HG02759 (cell line): ENCODE measurements around the gene ZCCHC24.

ENCODE experiments used
- ATAC-seq: cut with Tn5 transposase; IDR thresholded peaks from one replicate; pipeline ENCODE4 v1.9.1; 2021; ENCODE audit warnings: mild to moderate bottlenecking, moderate library complexity; ENCODE audit not compliant: unreplicated experiment

The ZCCHC24 gene

DNA sequence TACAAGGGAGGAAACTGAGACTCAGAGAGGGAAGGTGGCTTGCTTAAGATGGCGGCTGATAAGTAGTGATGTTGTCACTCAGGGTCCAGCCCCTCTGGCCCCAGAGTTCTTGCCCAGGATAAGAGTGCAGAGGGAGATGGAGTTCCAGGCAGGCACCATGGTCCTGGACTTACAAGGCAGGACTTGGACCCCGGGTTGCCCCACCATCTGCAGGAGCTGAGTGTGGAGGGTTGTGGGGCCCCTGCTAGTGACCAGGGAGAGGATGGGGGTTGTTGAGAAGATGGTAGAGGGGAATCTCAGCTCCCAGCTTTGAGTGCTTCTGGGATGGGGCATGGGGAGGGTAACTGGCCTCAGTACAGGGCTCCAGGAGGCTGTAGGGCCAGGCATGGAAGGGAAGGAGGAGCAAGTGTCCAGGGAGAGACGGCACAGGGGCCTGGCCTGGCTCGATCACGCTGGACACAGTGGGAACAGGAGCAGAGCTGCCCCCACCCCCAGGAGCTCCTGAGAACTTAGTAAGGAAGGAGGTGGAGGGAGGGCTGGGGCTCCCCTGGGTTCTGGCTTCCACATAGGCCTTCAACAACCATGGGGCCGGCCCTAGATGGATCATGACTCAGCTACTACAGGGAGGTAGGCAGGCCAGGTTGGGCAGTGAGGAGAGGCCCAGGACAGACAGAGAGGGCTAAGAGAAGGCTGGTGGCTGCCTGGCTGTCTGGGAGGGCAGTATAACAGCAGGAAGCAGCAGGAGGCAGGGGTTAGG is 69.9 kb downstream of the ZCCHC24 start:
- no peak for ATAC-seq

DNA sequence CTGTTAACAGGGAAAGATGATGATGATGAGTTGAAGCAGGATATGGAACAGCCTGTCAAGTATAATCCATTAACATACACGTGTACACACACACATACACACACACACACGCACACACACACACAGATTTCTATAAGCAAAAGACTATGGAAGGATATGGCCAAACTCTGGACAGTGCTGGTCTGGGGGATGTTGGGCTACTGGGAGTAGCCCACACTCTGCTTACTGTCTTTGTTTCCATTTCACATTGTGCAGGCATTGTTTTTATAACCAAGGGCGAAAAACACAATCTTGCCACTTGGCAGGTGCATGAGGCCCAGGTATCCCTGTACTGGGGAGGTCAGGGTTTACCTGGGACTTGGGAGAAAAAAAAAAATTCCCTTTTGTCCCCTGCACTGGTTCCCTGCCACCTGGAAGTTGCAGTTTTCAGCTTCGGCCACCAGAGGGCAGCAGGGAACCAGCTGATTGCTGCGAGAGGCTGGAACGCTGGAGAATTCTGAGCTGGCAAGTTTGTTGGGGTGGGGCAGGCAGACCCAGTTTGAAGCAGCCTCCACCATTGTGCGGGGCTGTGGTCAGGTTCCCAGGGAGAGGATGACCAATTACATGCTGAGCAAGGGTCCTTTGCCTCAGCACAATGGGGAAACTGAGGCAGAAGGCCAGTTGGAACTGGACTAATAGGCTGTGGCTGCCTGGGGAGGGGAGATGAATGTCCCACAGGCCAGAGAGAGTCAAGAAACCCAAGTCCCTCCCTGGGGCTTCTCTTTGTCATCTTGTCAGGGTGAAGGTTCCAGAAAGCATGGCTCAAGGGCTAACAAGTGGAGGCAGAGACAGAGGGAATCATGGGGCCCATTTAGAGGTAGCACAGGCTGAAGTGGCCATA is 70.9 kb downstream of the ZCCHC24 start:
- ATAC-seq, result peak; percentile 67

DNA sequence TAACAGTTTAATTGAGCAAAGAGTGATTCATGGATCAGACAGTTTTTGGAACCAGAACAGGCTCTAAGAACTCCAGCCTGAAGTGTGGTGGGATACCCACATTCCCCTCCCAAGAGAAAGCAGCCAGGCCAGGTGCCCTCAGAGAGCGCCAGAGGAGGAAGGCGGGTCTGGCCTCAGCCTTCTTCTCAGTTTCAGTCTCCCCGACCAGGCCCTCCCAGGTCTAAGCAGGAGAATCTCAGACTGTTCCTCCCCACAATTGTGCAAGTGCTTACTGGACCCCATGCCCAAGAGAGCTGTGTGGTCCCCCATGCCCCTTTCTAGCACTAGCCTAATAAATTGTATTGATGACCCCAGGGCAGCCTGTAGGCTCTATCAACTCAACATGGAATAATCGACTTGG is 72.6 kb downstream of the ZCCHC24 start:
- ATAC-seq, result no peak

DNA sequence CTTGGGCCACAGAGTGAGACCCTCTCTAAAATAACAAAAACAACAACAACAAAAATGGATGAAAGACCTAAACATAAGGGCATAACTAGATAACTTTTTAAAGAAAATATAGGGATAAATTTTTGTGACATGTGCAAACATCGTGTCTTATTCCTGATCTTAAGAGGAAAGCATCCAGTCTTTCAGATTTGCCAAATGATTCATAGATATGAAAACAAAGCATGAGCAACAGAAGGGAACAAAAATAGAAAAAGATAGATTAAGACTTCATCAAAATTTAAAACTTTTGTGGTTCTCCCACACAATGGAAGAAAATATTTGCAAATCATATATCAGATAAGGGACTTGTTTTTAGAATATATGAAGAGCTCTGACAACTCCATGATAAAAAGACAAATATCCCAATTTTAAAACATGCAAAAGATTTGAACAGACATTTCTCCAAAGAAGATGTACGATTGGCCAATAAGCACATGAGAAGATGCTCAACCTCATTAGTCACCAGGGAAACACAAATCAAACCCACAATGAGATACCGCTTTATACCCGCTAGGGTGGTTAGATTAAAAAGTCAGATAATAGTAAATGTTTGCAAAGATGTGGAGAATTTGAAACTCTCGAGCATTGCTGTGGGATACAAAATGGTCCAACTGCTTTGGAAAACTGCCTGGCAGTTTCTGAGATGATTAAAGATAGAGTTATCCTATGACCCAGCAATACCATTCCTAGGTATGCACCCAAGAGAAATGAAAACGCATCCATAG is 77.8 kb downstream of the ZCCHC24 start:
- no peak for ATAC-seq

DNA sequence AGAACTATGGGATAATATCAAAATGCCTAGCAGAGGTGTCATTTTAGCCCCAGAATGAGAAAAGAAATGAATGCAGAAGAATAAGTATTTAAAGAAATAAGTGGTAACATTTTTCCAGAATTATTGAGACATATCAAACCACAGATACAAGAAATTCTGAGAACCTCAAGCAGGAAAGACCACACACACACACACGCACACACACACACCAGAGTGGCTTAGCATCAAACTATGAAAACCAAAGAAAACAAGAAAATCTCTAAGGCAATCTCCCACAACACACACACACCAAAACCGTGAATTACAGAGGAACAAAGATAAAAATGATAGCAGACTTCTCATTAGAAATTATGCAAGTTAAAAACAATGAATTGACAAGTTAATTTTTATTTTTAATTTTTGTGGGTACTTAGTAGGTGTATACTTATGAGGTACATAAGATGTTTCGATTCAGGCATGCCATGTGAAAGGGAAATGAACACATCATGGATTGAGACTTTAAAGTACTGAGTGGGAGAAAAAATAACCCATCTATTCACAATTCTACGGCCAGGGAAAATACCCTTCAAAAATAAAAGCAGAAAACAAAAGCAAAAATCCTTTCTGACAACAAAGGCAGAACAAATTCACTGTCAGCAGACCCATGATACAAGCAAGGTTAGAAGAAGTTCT is 83.6 kb downstream of the ZCCHC24 start:
- no peak for ATAC-seq

DNA sequence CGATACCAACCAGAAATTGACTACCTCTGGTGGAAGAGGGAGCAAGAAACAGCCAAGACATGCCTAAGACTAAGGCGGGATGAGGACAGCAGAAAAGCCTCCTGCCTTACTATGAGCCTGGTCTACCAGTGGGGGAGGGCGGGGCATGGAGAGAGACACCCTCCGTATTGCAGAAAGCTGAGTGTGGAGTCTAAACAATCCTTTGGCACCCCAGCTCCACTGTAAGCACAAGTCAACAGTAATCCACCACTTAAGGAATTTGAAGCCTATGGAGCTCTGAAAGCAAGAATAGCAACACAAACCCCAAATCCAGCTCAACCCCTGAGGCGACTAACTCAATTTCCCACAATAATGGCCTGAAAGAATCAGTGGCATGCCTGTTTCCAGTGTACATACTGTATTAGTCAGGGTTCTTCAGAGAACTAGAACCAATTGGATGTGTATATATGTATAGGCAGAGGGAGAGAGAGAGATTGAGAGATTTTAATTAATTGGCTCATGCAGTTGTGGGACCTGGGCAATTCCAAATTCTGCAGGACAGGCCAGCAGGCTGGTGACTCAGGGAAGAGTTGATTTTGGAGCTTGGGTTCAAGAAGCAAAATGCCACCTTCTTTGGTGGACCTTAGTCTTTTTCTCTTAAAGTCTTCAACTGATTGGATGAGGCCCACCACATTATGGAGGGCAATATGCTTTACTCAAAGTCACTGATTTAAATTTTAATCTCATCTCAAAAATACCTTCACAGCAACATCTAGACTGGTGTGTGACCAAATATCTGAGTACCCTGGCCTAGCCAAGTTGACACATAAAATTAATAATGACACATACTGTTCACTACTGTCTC is 84.7 kb downstream of the ZCCHC24 start:
- ATAC-seq, result no peak

DNA sequence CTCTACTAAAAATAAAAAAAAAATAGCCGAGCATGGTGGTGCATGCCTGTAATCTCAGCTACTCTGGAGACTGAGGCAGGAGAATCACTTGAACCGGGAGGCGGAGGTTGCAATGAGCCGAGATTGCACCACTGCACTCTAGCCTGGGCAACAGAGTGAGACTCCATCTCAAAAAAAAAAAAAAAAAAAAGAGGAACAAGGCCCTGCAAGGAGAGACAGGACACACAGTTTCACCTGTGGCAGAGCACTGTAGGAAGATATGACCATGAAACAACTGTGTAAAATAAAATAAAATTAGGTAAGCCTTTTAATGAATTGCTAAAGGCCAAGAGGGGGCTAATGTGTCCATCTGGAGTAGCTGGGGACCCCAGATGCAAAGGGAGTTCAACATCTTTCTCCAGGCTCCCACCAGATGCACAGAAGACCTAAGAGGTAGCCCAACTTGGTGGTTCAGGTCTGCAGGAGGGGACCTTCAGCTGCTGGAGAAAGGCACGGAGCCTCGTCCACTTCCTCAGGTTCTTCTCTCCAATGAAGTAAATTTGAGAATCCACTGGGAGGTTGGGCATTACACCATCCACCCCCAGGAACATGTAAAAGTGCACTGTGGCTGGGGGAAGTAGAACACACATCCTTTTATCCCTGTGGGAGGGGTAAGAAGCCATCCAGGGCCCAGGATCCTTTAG is 85.5 kb downstream of the ZCCHC24 start:
- no peak for ATAC-seq

DNA sequence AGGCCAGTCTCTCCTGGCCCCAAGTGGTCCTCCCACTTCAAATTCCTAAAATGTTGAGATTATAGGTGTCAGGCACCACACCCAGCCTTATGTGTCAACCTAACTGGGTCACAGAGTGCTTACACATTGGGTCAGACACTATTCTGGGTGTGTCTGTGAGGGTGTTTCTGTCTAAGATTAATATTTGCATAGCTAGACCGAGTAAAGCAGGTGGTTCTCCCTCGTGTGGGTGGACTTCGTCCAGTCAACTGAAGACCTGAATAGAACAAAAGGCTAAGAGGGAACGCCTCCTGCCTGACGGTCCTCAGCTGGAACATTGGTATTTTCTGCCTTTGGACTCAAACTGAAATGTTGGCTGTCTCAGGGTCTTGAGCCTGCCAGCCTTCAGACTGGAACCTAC is 86.6 kb downstream of the ZCCHC24 start:
- ATAC-seq, result peak; percentile 63

DNA sequence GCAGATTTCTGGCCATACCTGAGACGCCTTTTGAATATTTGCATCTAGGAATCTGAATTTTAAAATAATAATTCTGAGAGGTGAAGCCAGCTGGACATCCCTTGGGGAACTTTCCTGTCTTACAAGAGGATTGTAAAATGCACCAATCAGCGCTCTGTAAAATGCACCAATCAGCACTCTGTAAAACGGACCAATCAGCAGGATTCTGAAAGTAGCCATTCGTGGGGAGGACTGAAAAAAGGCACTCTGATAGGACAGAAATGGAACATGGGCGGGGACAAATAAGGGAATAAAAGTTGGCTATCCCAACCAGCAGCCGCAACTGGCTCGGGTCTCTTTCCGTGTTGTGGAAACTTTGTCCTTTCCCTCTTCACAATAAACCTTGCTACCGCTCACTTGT is 88.2 kb downstream of the ZCCHC24 start:
- ATAC-seq, result no peak

DNA sequence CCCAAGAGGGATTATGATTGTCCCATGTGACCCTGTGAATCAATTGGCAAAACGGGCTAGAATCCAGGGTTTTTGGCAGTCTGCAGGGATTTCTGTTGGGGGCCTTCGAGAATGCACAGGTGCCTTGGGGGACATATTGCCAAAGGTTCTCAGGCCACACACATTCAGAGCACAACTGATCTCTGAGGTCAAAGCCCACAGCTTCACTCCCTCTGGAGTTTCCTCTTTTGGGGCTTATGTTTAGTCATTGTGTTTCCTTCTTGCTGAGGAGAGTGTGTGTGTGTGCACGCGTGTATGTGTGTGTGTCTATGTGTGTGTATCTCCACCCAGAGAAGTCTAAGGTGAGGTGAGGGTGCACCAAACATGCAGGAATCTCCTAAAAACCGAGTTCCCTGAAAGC is 89.3 kb downstream of the ZCCHC24 start:
- no peak for ATAC-seq

DNA sequence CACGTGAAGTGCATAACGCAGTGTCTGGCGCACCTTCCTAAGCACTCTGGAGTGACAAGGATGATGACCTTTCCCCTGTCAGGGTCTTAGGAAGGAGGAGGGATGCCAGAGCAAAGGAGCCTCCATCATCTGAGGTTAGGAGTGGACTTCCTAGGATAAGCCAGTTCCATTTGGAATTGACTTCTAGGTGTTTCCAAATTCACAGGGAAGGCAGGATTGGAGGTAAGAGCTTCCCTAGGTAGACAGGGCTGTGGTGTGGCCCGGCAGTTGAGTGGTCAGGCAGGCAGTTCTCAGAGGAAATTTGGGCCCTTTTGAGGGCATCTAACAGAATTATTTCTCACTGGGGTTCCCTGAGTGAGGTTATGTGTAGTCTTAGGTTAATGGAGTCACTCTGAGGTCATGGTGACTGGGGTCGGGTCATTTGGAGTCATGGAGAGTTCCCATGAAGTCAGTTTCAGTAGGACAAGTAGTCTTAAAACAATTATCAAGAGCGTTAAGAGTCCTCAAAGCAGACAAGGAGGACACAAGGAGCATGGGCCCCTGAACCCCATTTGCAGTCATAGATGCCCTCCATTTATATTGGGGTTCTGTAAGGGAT is 89.9 kb downstream of the ZCCHC24 start:
- no peak for ATAC-seq

DNA sequence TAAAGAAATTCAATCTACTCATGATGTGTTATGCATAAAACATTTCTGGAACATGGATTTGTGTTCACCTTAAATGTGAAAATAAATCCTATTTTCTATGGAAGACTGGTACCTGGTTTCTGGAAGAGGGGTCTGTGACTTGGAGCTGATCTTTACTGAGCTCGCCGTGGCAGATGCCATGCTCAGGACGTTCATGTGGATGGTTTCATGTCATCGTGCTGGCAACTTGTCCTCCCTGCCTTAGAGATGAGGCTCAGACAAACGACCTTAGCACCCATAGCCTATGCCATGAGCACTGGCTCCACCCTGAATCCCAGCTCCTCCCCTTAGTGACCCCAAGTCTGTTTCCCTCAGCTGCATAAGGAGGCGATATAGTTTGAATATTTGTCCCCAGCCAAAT is 90.8 kb downstream of the ZCCHC24 start:
- ATAC-seq, result no peak

DNA sequence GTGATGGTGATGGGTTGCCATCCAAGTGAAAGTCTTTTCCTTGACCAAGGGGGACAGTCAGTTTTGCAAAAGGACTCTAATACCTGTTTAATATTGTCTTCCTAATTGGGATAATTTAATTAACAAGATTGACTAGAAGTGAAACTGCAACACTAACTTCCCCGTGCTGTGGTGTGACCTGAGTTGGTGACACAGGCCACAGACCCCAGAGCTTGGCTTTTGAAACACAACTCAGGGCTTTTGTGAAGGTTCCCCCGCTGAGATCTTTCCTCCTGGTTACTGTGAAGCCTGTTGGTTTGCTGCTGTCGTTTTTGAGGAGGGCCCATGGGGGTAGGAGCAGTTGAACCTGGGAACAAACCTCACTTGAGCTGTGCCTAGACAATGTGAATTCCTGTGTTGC is 91.3 kb downstream of the ZCCHC24 start:
- ATAC-seq, result peak; percentile 41

DNA sequence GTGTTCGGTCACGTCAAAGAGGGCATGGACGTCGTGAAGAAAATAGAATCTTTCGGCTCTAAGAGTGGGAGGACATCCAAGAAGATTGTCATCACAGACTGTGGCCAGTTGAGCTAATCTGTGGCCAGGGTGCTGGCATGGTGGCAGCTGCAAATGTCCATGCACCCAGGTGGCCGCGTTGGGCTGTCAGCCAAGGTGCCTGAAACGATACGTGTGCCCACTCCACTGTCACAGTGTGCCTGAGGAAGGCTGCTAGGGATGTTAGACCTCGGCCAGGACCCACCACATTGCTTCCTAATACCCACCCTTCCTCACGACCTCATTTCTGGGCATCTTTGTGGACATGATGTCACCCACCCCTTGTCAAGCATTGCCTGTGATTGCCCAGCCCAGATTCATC is 91.7 kb downstream of the ZCCHC24 start:
- no peak for ATAC-seq

DNA sequence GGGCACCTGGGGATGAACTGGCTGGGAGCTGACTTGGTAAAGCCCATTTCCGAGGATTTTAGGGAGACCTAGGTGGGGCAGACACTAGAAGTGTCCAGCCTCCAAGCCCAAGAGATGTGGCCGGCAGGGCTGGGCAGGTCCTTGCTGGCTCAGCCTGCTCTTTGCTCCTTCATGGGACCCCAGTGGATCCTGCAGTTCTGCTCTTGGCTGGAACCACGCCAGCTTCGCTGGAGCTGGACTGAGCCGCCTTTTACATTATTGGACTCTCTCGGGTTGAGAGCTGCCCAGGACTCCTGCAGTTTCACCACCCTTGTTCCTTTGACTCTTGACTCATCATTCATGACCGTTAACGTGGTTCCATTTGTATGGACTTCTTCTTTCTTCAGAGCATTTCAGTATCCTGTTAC is 92.4 kb downstream of the ZCCHC24 start:
- no peak for ATAC-seq

DNA sequence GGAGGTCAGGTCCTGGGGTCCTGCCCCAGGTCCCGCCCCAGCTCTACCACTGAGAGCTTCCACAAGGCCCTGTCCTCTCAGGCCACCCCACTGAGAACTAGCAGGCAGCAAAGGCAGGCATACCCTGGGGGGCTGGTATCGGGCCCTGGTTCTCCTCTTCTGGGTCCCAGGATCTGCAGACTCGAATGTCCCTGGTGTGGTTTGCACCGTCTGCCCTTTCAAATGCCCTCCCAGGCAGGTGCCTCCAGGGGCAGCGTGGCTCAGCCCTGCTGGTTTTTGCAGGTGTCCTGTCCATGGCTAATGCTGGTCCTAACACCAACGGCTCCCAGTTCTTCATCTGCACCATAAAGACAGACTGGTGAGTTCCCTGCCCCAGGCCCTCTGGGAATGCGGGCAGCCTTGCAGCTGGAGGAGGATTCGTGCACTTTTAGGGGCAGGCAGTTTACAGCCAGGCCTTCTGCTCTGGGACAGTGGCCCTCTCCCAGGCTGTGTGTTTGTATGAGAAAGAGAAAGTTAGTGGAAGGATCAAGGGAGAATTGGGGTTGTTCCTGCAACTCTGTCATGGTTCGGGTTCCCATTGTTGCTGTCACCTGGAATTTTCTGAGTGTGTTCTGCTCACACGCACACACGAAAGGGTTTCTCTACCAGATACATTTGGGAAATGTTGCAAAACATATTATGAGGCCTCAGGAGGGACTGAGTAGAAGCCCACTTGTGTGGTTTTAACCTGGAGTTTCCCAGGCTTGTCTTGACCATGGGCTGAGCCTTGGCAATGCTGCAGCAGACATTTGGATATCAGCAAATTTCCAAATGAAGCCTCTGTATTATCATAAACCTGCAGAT is 93.2 kb downstream of the ZCCHC24 start:
- ATAC-seq, result no peak

DNA sequence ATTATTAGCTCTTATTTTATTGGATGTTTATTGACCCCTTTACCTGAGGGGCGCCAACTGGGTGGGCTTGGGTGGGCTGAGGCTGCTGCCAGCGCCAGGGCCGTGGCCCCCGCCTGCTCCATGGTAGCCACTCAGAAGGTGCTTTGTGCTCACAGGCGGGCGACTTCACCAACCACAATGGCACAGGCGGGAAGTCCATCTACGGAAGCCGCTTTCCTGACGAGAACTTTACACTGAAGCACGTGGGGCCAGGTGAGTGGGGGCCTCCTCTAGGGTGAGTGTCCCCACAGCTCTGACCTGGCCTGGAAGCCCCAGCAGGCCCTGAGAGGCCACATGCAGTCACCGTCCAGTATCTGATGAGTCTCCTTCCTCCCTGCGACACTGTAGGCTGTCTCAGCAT is 94.1 kb downstream of the ZCCHC24 start:
- ATAC-seq, result no peak
